Motor neuron (in vitro differentiated cells): Measurements from ENCODE around the gene WIPF2. TPM values are rescaled to one million over a fixed set of nuclear protein-coding genes. Genes with fewer than 3 reads are reported as not detected.

ENCODE experiments used
- ATAC-seq, 8 experiments: fragments of 200-7000 bp; cut with Tn5 transposase; replicated peaks in 6 of 8; 2 replicates each; pipeline ENCODE4 v1.8.0; 2021; ENCODE audit warnings: mild to moderate bottlenecking in 8 of 8, moderate library complexity in 8 of 8
- H3K27ac ChIP-seq, 2 donors: fragments of 250-450 bp; sonication (Bioruptor Pico); 2 replicates each; pipeline ENCODE4 v1.9.0; 2021; ENCODE audit warnings: antibody characterized with exemption in 2 of 2, mild to moderate bottlenecking in 2 of 2, moderate library complexity in 1 of 2
- H3K4me1 ChIP-seq, 2 donors: fragments of 250-450 bp; sonication (Bioruptor Pico); replicated peaks in 1 of 2; 2 replicates each; pipeline ENCODE4 v1.6.1; 2021; ENCODE audit warnings: antibody characterized with exemption in 2 of 2, mild to moderate bottlenecking in 2 of 2, moderate library complexity in 1 of 2
- H3K4me3 ChIP-seq, 5 donors: fragments of 250-450 bp; sonication (Bioruptor Pico); 2 replicates each; pipeline ENCODE4 v1.9.0; 2021; ENCODE audit warnings: antibody characterized with exemption in 5 of 5, mild to moderate bottlenecking in 5 of 5, moderate library complexity in 4 of 5
- WGBS, 10 experiments: fragments of 450-650 bp; shearing (Covaris generic); methylation state at CpG; one replicate each; pipeline ENCODE4 v1.0.0; 2022; 5-methylcytosine and 5-hydroxymethylcytosine counted together
- in situ Hi-C, 9 experiments: fragments of 400-800 bp; cut with MboI; loops; one replicate each; pipeline ENCODE4 v1.15.0; 2021; ENCODE audit warnings: low sequenced_read_pairs in 9 of 9, low pct_unique_long_range_greater_than_20kb in 2 of 9; ENCODE audit not compliant: unreplicated experiment in 9 of 9
- total RNA-seq, 8 experiments: library from RNA; unstranded; fragments of 300-600 nt; gene quantifications; 2 replicates each; pipeline versions ENCODE4 v1.2.3 to v1.2.4, GENCODE V29; 2022

The WIPF2 gene
- total RNA-seq, 8 experiments from 2014 or later = 7.1 to 16.4 (median 11.5) TPM

- WGBS, 10 experiments = 0 to 31% (median 7%) methylated on average over 2 to 7 of the region's 10 CpGs; no CpG with 5 or more reads in 3 of the 10 experiments
- ATAC-seq = peak; percentile 17 to 71 (median 48)
- peaks cover 64% of the 10 kb centered on the region in 2 donors for H3K4me1 ChIP-seq
- peak overlapping the region in 1 of 2 donors; percentile 30 for H3K27ac ChIP-seq
- no peak overlapping the region for H3K4me3 ChIP-seq
- in situ Hi-C loops = loop anchor here in 5 of 9 experiments (10.0 kb wide), 2 partner anchors 48 to 228 kb away; no protein-coding TSS in a partner anchor
Observed at GRCh38 chr17:40307001-40307730, 88.1 kb downstream of the WIPF2 start.

GRCh38 chr17:40307740-40308239 is 88.7 kb downstream of the WIPF2 start:
- in situ Hi-C loops = loop anchor here in 5 of 9 experiments (10.0 kb wide), 2 partner anchors 47 to 227 kb away; no protein-coding TSS in a partner anchor

GRCh38 chr17:40309031-40309948 is 90.2 kb downstream of the WIPF2 start, which contains the start of gene RARA:
RARA (plus strand) TSS chr17:40309180; CDS start chr17:40331219, 22,039 bp downstream.
- in situ Hi-C loops = loop anchor here in 5 of 9 experiments (10.0 kb wide), 2 partner anchors 46 to 226 kb away; no protein-coding TSS in a partner anchor
- peak within 1 kb of the TSS; percentile 48 to 52 for H3K27ac ChIP-seq
- peak; percentile 11 to 83 (median 74) for ATAC-seq
- H3K4me1 ChIP-seq = peaks cover 69 to 73% of the 10 kb centered on the region in 2 donors
- WGBS, 10 experiments = 0 to 100% (median 14%) methylated on average over 1 to 6 of the region's 20 CpGs; no CpG with 5 or more reads in 1 of the 10 experiments
- peak within 1 kb of the TSS; percentile 57 to 94 (median 79) for H3K4me3 ChIP-seq

More at GRCh38 chr17:40307740-40308239, 88.7 kb downstream of the WIPF2 start:
- no peak overlapping the region for H3K4me3 ChIP-seq
- ATAC-seq = no peak
- H3K4me1 ChIP-seq = peaks cover 68 to 69% of the 10 kb centered on the region in 2 donors
- H3K27ac ChIP-seq = no peak overlapping the region
- 0 to 56% (median 13%) methylated on average over 1 to 3 of the region's 3 CpGs; no CpG with 5 or more reads in 4 of the 10 experiments for WGBS, 10 experiments

- peak in 6 of 8 experiments; percentile 21 to 68 (median 38) for ATAC-seq
- Histone ChIP-seq H3K4me1 (peaks cover 69 to 75% of the 10 kb centered on the region in 2 donors), H3K4me3 (peak overlapping the region; percentile 57 to 94 (median 79)), H3K27ac (peak overlapping the region in 1 of 2 donors; percentile 3)
- in situ Hi-C loops = loop anchor here in 5 of 9 experiments (10.0 kb wide), 2 partner anchors 45 to 225 kb away; no protein-coding TSS in a partner anchor
- WGBS, 10 experiments = 50 to 100% (median 68%) methylated on average over 1 of the region's 2 CpGs; no CpG with 5 or more reads in 6 of the 10 experiments
Observed at GRCh38 chr17:40309949-40310510, 90.9 kb downstream of the WIPF2 start.

GRCh38 chr17:40310882-40311391 is 91.8 kb downstream of the WIPF2 start:
- Histone ChIP-seq H3K4me1 (peaks cover 78 to 82% of the 10 kb centered on the region in 2 donors), H3K27ac (no peak overlapping the region), H3K4me3 (no peak overlapping the region)
- WGBS, 10 experiments = 68 to 100% (median 85%) methylated on average over 1 to 5 of the region's 7 CpGs; no CpG with 5 or more reads in 3 of the 10 experiments
- no peak for ATAC-seq
- in situ Hi-C loops = no loop called here

- in situ Hi-C loops = no loop called here
- no peak overlapping the region for H3K4me3 ChIP-seq
- no peak for ATAC-seq
- peaks cover 79 to 83% of the 10 kb centered on the region in 2 donors for H3K4me1 ChIP-seq
- WGBS, 10 experiments = 71 to 75% methylated on average over 1 to 2 of the region's 2 CpGs; no CpG with 5 or more reads in 8 of the 10 experiments
- H3K27ac ChIP-seq = no peak overlapping the region
Observed at GRCh38 chr17:40311575-40311974, 92.5 kb downstream of the WIPF2 start.

GRCh38 chr17:40312131-40312731 is 93.1 kb downstream of the WIPF2 start:
- Histone ChIP-seq H3K4me3 (no peak overlapping the region), H3K4me1 (peaks cover 79 to 82% of the 10 kb centered on the region in 2 donors), H3K27ac (no peak overlapping the region)
- no peak for ATAC-seq
- in situ Hi-C loops = no loop called here
- WGBS, 10 experiments = 53 to 100% (median 86%) methylated on average over 1 to 2 of the region's 7 CpGs; no CpG with 5 or more reads in 7 of the 10 experiments

- Histone ChIP-seq H3K4me3 (no peak overlapping the region), H3K4me1 (peaks cover 74 to 80% of the 10 kb centered on the region in 2 donors), H3K27ac (peak overlapping the region; percentile 31 to 55)
- no peak for ATAC-seq
- WGBS, 10 experiments = 50 to 100% (median 67%) methylated on average over 1 to 2 of the region's 4 CpGs; no CpG with 5 or more reads in 3 of the 10 experiments
- in situ Hi-C loops = no loop called here
Observed at GRCh38 chr17:40312893-40313667, 94.0 kb downstream of the WIPF2 start.

GRCh38 chr17:40313668-40314583 is 94.8 kb downstream of the WIPF2 start:
- H3K4me3 ChIP-seq = no peak overlapping the region
- peak in 3 of 8 experiments; percentile 3 to 18 (median 3) for ATAC-seq
- 43 to 100% (median 68%) methylated on average over 1 to 2 of the region's 7 CpGs; no CpG with 5 or more reads in 6 of the 10 experiments for WGBS, 10 experiments
- peaks cover 73 to 77% of the 10 kb centered on the region in 2 donors for H3K4me1 ChIP-seq
- peak overlapping the region; percentile 31 to 58 for H3K27ac ChIP-seq
- in situ Hi-C loops = no loop called here

GRCh38 chr17:40314584-40314956 is 95.5 kb downstream of the WIPF2 start:
- in situ Hi-C loops = no loop called here
- peak overlapping the region in 1 of 2 donors; percentile 24 for H3K27ac ChIP-seq
- H3K4me1 ChIP-seq = peaks cover 77 to 79% of the 10 kb centered on the region in 2 donors
- no peak overlapping the region for H3K4me3 ChIP-seq
- no CpG with 5 or more reads among the region's 3 CpGs for WGBS, 10 experiments
- peak in 3 of 8 experiments; percentile 18 to 50 (median 35) for ATAC-seq
